NCI-H748 (cell line): ENCODE measurements around the gene NAA50.

ENCODE experiments used
- DNase-seq: peaks from one replicate; lab custom pipeline; 2025; ENCODE audit not compliant: unreplicated experiment; lab: John Stamatoyannopoulos, UW

NAA50 gene

GRCh38 chr3:113745756-113746547 is at the start of gene NAA50:
NAA50 (minus strand) TSS chr3:113746249; CDS start chr3:113745949, 300 bp downstream.
- peak; percentile 85 for DNase-seq

- DNase-seq, result no peak
These were observed 49.6 kb upstream of the NAA50 start for GRCh38 chr3:113795693-113796092.

- DNase-seq, result no peak
These were observed 48.5 kb upstream of the NAA50 start for GRCh38 chr3:113794526-113794925.

GRCh38 chr3:113791381-113791780 is 45.3 kb upstream of the NAA50 start:
- DNase-seq, result no peak

- DNase-seq, result no peak
These were observed 37.9 kb upstream of the NAA50 start for GRCh38 chr3:113783980-113784379.

GRCh38 chr3:113783463-113783862 is 37.4 kb upstream of the NAA50 start:
- no peak for DNase-seq

GRCh38 chr3:113776564-113776963 is 30.5 kb upstream of the NAA50 start:
- no peak for DNase-seq

GRCh38 chr3:113775516-113775915 is 29.5 kb upstream of the NAA50 start:
- DNase-seq, result no peak

GRCh38 chr3:113773381-113773780 is 27.3 kb upstream of the NAA50 start:
- DNase-seq, result no peak

GRCh38 chr3:113771993-113772392 is 25.9 kb upstream of the NAA50 start:
- DNase-seq, result peak; percentile 0

- DNase-seq, result no peak
These were observed 23.5 kb upstream of the NAA50 start for GRCh38 chr3:113769551-113769950.

GRCh38 chr3:113764698-113765097 is 18.6 kb upstream of the NAA50 start:
- DNase-seq, result no peak

GRCh38 chr3:113758389-113759024 is 12.5 kb upstream of the NAA50 start:
- DNase-seq, result no peak

- DNase-seq, result no peak
These were observed 8.6 kb upstream of the NAA50 start for GRCh38 chr3:113754494-113755159.

GRCh38 chr3:113753376-113753985 is 7.4 kb upstream of the NAA50 start:
- DNase-seq, result no peak

GRCh38 chr3:113751141-113751540 is 5.1 kb upstream of the NAA50 start:
- no peak for DNase-seq

GRCh38 chr3:113747283-113748046 is 1.4 kb upstream of the NAA50 start:
- DNase-seq, result peak; percentile 61

- peak; percentile 93 for DNase-seq
These were observed 666 bp upstream of the NAA50 start, which contains the start of gene ATP6V1A for GRCh38 chr3:113746548-113747282. ATP6V1A (plus strand) TSS chr3:113747035; CDS start chr3:113778754, 31,719 bp downstream.

GRCh38 chr3:113744941-113745755 is 901 bp downstream of the NAA50 start:
- DNase-seq, result peak; percentile 63
